ENCODE measurements around the gene RRP36. TPM values are rescaled to one million over a fixed set of nuclear protein-coding genes. Genes with fewer than 3 reads are reported as not detected.
"Not testable (repeated sequence)": the region's sequence is repeated elsewhere in the genome, so short reads cannot be mapped to it uniquely, and the experiment has no call there.

The RRP36 gene
- total RNA-seq (2014; rRNA removed), result 128 and 133 TPM in 2 replicates
- 104 TPM for polyA plus RNA-seq (2012)

- peak; percentile 68 for DNase-seq (ENCODE audit: low read depth)
Observed at GRCh38 chr6:43021270-43022047, at the start of gene RRP36. RRP36 (plus strand) TSS chr6:43021623; CDS start chr6:43021655, 32 bp downstream.

GRCh38 chr6:42971746-42972327 is 49.6 kb upstream of the RRP36 start:
- DNase-seq (ENCODE audit: low read depth), result no peak

- no peak for DNase-seq (ENCODE audit: low read depth)
Observed at GRCh38 chr6:42973926-42974325, 47.5 kb upstream of the RRP36 start.

DNA sequence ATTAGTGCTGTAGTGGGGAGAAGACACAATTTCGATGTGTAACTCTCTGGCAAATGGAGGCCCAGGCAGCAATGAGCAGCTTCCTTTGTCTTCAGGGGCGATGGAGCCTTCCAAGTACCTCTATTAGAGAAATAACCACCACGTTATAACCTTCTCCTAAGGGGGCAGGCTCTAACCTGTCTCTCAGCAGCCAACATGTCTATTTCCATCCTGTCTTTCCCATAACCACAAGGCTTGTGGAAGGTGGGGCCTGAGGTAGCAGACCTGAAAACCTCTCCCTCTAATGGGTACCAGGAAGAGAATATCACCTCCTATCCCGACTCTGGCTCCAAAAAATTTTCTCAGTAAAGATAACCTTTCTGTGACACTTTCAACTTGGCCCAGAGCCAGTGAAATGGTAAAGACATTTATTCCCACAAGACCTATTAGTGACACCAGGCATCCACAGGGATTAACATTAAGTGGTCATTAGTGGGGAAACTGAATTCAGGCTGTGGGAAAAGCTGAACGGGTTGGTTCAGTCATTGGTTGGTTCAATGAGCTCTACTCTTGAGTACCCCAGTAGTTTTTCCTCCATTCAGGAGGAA is 46.4 kb upstream of the RRP36 start:
- no peak for DNase-seq (ENCODE audit: low read depth)

- DNase-seq (ENCODE audit: low read depth), result peak; percentile 12
Observed at GRCh38 chr6:42978487-42978838, 43.0 kb upstream of the RRP36 start.

GRCh38 chr6:42978839-42979522 is 42.4 kb upstream of the RRP36 start, which contains the start of gene PEX6:
PEX6 (minus strand) TSS chr6:42979181; CDS start chr6:42979150, 31 bp downstream.
- peak; percentile 71 for DNase-seq (ENCODE audit: low read depth)

GRCh38 chr6:42979523-42980177 is 41.8 kb upstream of the RRP36 start:
- peak; percentile 48 for DNase-seq (ENCODE audit: low read depth)

DNA sequence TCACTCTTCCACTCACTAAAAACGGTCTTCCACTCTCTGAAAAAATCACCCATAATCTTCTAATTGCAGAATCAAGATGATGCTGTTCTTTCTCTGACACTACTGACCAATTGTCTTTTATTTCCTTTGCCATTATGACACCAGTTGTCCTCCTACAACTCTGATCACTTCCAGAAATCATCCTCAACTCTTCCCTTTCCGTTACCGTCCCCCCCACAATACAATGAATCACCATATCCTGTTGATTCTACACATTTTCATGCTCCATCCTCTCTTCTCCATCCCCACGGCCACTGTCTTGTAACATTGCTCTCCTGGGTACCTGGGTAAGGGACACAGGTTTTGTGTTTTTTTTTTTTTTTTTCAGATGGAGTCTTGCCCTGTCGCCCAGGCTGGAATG is 39.6 kb upstream of the RRP36 start:
- DNase-seq (ENCODE audit: low read depth), result no peak

DNA sequence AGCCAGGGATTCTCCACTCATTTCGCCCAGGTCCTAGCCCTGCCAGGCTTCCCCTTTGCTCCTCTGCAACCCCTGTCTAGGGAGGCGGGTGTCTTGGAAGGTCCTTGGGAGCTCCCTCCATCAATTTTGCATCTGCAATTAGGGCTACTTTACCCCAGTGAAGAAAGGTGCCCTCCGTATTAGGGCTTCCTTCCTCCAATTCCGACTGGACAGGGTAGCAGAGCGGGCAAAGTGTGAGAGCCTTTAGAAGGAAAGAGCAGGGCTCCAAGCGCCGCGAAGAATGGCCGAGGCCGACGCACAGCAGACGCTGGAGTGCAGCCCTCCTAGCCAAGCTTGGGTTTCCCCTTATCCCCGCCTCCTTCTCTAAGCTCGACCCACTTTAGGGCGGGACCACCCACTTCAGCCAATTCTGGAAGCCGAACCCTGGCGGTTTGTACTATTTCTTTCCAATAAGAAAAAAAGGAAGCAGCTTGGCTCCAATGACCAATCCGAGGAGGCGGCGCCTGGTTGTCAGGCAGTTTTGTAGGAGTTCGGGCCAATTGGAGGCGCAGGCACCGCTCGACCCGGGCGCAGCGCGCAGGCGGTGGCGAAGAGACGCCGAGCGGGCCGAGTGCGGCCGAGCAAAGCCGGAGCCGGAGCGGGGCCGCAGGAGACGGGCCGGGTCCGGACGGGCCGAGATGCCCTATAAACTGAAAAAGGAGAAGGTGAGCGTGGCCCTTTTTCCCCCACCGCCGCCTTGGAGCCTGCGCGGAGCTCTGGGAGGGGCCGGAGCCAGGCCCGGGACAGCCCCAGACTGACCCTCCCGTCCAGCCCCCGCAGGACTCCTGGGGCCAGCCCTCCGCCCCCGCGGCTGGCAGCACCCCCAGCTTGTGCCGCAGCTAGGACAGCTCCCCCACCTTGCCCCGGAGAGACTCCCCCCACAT is 37.2 kb upstream of the RRP36 start, which contains the start of gene PPP2R5D:
TSS of gene PPP2R5D (plus strand) at position 570 of the 923 bp plus-strand sequence. CDS start at position 678, 108 bp downstream.
- DNase-seq (ENCODE audit: low read depth), result peak; percentile 99

DNA sequence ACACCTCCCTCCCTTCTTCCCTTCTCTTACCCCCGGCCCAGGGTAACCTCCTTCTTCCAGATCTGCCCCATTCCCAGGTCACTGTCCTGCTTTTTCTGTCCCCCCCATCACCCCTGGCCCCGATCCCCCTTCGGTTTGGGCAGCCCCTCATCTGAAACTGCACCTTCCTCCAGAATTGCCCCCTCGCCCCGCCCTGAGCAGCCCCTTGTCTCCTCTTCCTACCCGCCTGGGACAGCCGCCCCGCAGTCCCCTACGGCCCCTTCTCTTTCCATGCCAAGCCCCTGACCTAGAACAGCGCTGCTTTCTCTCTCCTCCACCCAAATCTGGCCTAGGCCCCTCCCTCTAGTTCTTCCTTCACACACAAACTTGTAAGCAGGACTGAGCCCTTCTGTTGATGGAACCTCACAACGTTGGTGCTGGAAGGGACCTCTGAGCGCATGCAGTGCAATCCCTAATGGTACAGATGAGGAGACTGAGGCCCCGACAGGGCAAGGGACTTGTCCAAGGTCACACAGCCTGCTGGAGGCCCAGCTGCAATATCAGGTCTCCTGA is 36.4 kb upstream of the RRP36 start:
- DNase-seq (ENCODE audit: low read depth), result peak; percentile 21

DNA sequence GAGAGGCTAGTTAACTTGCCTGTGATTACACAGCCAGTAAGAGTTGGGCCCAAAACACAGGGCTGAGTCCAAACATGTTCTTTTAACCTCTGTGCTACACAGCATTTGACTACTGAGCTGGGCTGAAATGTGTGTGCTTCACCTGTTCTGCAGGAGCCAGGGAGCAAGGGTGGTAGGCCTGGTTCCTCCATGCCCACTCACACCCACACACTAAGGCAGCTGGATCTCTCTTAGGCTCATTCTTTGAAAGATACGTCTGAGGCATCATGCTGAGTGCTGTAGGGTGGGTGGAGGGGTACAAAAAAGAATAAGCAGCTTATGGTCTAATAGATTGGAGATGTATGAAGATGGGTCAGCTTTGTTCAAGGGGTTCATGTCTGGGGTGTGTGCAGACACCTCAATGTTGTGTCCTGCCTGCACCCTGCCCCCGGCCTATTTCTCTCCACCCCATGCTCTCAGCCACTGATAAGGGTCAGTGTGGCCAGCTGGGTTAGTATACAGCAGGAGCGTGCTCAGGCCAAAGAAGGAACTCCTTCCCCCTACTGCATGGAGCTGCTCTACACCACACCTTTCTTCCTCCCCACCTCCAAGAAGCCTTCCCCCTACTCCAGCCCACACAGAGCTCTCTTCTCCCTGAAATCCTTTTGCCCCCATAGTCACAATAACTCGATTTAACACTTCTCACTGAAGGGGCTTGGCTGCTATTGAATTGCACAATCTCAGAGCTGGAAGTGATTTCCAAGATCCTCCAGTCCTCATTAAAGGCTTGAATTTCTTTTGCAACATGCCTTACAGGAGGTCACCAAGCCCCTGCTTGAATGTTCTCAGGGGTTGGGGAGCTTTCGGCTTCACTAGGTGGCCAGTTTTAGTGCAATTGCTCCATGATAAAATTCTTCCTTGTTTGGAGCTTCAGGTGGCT is 33.6 kb upstream of the RRP36 start:
- DNase-seq (ENCODE audit: low read depth), result no peak

DNA sequence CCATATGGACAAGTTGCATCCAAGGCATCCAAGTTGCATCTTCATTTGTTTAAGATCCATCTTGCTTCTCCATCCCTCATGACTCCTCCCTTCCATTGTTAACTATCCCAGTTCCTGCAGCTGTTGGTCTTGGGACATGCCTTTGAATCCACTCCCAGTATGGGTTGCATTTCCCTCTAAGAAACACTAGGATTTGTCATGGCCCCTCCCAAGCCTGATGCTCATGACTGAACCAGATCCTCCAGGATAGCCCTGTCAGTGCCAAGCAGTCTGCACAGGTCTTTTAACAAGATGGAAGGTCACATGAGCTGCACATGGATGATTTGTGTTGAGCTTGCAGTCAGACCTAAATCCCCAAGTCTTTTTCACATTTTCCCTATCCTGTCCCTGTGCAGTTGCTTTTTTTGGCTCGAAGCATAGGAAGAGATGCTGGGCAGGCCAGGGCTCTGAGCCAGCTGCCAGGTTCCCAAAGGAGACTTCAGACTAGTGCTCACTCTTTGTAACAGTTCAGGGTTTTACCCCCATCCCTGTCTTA is 32.9 kb upstream of the RRP36 start:
- peak; percentile 91 for DNase-seq (ENCODE audit: low read depth)

DNA sequence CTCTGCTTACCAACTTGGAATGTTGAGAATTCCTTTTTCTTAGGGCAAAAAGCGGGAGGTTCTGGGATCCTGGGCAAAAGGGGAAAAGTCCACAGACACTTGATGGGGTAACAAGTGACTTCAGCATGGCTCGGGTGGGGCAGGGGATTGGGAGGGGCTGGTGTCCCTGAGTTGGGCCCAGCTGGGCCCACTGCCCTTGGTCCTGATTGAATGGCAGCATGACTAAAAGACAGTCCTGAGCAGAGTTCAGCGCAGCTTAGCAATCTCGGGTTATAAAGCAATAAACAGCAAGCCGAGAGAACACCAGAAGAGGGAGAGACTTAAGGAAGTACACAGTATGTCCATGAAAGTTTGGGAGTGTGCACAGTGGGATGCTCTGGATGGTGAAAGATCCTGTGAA is 31.5 kb upstream of the RRP36 start:
- DNase-seq (ENCODE audit: low read depth), result no peak

- DNase-seq (ENCODE audit: low read depth), result no peak
Observed at GRCh38 chr6:42993445-42993844, 28.0 kb upstream of the RRP36 start.

GRCh38 chr6:42996513-42996912 is 24.9 kb upstream of the RRP36 start:
- DNase-seq (ENCODE audit: low read depth), result no peak

- DNase-seq (ENCODE audit: low read depth), result not testable (repeated sequence)
Observed at GRCh38 chr6:42998205-42998604, 23.2 kb upstream of the RRP36 start.

- no peak for DNase-seq (ENCODE audit: low read depth)
Observed at GRCh38 chr6:43001843-43002242, 19.6 kb upstream of the RRP36 start.

- no peak for DNase-seq (ENCODE audit: low read depth)
Observed at GRCh38 chr6:43005844-43006243, 15.6 kb upstream of the RRP36 start.

DNA sequence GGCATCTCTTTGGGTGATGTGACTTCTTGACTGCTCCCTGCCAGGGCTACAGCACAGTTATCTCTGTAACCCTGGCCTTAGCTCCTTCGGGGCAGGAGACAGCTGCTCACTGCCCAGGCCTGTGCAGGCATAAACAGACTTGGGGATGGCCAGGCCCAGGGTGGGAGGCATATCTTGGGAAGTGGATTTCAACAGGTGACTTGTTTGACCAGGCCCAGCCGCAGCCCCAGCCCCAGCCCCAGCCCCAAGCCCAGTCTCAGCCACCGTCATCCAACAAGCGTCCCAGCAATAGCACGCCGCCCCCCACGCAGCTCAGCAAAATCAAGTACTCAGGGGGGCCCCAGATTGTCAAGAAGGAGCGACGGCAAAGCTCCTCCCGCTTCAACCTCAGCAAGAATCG is 15.2 kb upstream of the RRP36 start:
- no peak for DNase-seq (ENCODE audit: low read depth)

All from LHCN-M2 (cell line).